NCI-H774 (cell line): ENCODE measurements around the gene BMF.

Experiments used
- DNase-seq: peaks from one replicate; lab custom pipeline; 2025; lab: John Stamatoyannopoulos, UW

The BMF gene

GRCh38 chr15:40103864-40104271, 4.8 kb downstream of the BMF start:
- no peak for DNase-seq

GRCh38 chr15:40102897-40103858, 5.5 kb downstream of the BMF start:
- peak; percentile 80 for DNase-seq

GRCh38 chr15:40100947-40101905, 7.5 kb downstream of the BMF start:
- no peak for DNase-seq

GRCh38 chr15:40100123-40100946, 8.3 kb downstream of the BMF start:
- DNase-seq: no peak

GRCh38 chr15:40098489-40099261, 10.0 kb downstream of the BMF start:
- peak; percentile 82 for DNase-seq

- no peak for DNase-seq
Observed at GRCh38 chr15:40097968-40098476, 10.7 kb downstream of the BMF start.

- DNase-seq: no peak
Observed at GRCh38 chr15:40097096-40097967, 11.3 kb downstream of the BMF start.

GRCh38 chr15:40096094-40096891, 12.4 kb downstream of the BMF start:
- no peak for DNase-seq

GRCh38 chr15:40095371-40096093, 13.1 kb downstream of the BMF start:
- no peak for DNase-seq

- no peak for DNase-seq
Observed at GRCh38 chr15:40094156-40094555, 14.5 kb downstream of the BMF start.

- no peak for DNase-seq
Observed at GRCh38 chr15:40092979-40093869, 15.5 kb downstream of the BMF start.

- peak; percentile 49 for DNase-seq
Observed at GRCh38 chr15:40092256-40092978, 16.3 kb downstream of the BMF start.

GRCh38 chr15:40091861-40092255, 16.8 kb downstream of the BMF start:
- no peak for DNase-seq

GRCh38 chr15:40090774-40091455, 17.8 kb downstream of the BMF start:
- DNase-seq: no peak

- no peak for DNase-seq
Observed at GRCh38 chr15:40088929-40089755, 19.5 kb downstream of the BMF start.
